GM12874 (cell line): ENCODE data around the gene EPS8L3.

Experiments
- CTCF ChIP-seq: IDR thresholded peaks from 2 replicates; pipeline ENCODE4 v1.5.1; 2011; ENCODE audit warnings: low read depth, mild to moderate bottlenecking, control low read depth, low read length, moderate library complexity; ENCODE audit not compliant: insufficient read depth

Gene EPS8L3

GRCh38 chr1:109740615-109741373 lies 22.9 kb downstream of the EPS8L3 start, which contains the start of gene GSTM3:
TSS of gene GSTM3 (minus strand) at chr1:109741038. CDS start at chr1:109740287, 751 bp downstream.
- TF ChIP-seq CTCF, result no peak

- TF ChIP-seq CTCF, result no peak
These were observed 23.7 kb downstream of the EPS8L3 start for GRCh38 chr1:109739738-109740614.

- no peak for TF ChIP-seq CTCF
These were observed 30.4 kb downstream of the EPS8L3 start for GRCh38 chr1:109733236-109733870.

GRCh38 chr1:109732390-109732881 lies 31.3 kb downstream of the EPS8L3 start:
- no peak for TF ChIP-seq CTCF

GRCh38 chr1:109730666-109731065 lies 33.1 kb downstream of the EPS8L3 start:
- TF ChIP-seq CTCF, result no peak

GRCh38 chr1:109728870-109729269 lies 34.9 kb downstream of the EPS8L3 start:
- no peak for TF ChIP-seq CTCF
